OCI-LY7 (cell line): Measurements from ENCODE around the gene ANTXR1. TPM values are rescaled to one million over a fixed set of nuclear protein-coding genes. Genes with fewer than 3 reads are reported as not detected.

Source experiments
- BruUV-seq: library from RNA; stranded (reverse); fragments of 400-500 nt; replicated peaks from 2 replicates; lab custom pipeline; 2021; lab: Mats Ljungman, UMichigan
- CTCF ChIA-PET: fragments of 300-600 bp; sonication (Branson Sonifier 250); formaldehyde crosslinking; loops from one replicate; lab custom pipeline; 2022; ENCODE audit warnings: antibody characterized with exemption; ENCODE audit not compliant: unreplicated experiment; lab: Charles Lee
- POLR2A ChIA-PET: fragments of 300-600 bp; sonication (Branson Sonifier 250); formaldehyde crosslinking; loops from one replicate; lab custom pipeline; 2022; ENCODE audit warnings: antibody characterized with exemption; lab: Charles Lee
- DNase-seq: peaks from one replicate; pipeline ENCODE4 v3.0.0-alpha.2; 2015; ENCODE audit warnings: low spot score
- H2AFZ ChIP-seq: fragments of 200-600 bp; sonication (generic), shearing (Covaris generic); 2 replicates; pipeline ENCODE4 v1.6.1; 2014; ENCODE audit warnings: mild to moderate bottlenecking, antibody characterized with exemption, low read length, moderate library complexity
- H3K27ac ChIP-seq: fragments of 200-600 bp; sonication (generic); 2 replicates; pipeline ENCODE4 v1.5.1; 2014; ENCODE audit warnings: mixed run types, low read depth, mild to moderate bottlenecking, moderate library complexity, low read length, inconsistent platforms; ENCODE audit not compliant: poor library complexity, severe bottlenecking
- H3K36me3 ChIP-seq: fragments of 200-600 bp; sonication (generic); 2 replicates; pipeline ENCODE4 v1.6.1; 2014; ENCODE audit warnings: mild to moderate bottlenecking, antibody characterized with exemption, low read length, moderate library complexity, mixed read lengths; ENCODE audit not compliant: insufficient read depth
- H3K4me1 ChIP-seq: fragments of 200-600 bp; sonication (generic); 2 replicates; pipeline ENCODE4 v1.5.1; 2014; ENCODE audit warnings: mild to moderate bottlenecking, low read length; ENCODE audit not compliant: insufficient read depth, poor library complexity, severe bottlenecking
- H3K4me2 ChIP-seq: fragments of 200-600 bp; sonication (generic); 2 replicates; pipeline ENCODE4 v1.6.1; 2014; ENCODE audit warnings: mild to moderate bottlenecking, low read length
- H3K4me3 ChIP-seq: fragments of 200-600 bp; sonication (generic); 2 replicates; pipeline ENCODE4 v1.5.1; 2014; ENCODE audit warnings: mild to moderate bottlenecking, low read depth, low read length; ENCODE audit not compliant: poor library complexity, severe bottlenecking
- H3K79me2 ChIP-seq: fragments of 200-600 bp; sonication (generic); 2 replicates; pipeline ENCODE4 v1.6.1; 2016; ENCODE audit warnings: low read depth, mild to moderate bottlenecking, low read length, moderate library complexity, mixed read lengths; ENCODE audit not compliant: insufficient read depth
- H3K9me2 ChIP-seq: fragments of 200-600 bp; sonication (generic); 2 replicates; pipeline ENCODE4 v1.6.1; 2016; ENCODE audit warnings: mild to moderate bottlenecking, low read length, mixed read lengths; ENCODE audit not compliant: insufficient read depth
- H3K9me3 ChIP-seq: fragments of 200-600 bp; sonication (generic); 2 replicates; pipeline ENCODE4 v1.6.1; 2014; ENCODE audit warnings: mild to moderate bottlenecking, mixed run types, low read length, mixed read lengths
- H4K20me1 ChIP-seq: fragments of 200-600 bp; sonication (generic); 2 replicates; pipeline ENCODE4 v1.6.1; 2014; ENCODE audit warnings: mild to moderate bottlenecking, antibody characterized with exemption, low read length, moderate library complexity, mixed read lengths; ENCODE audit not compliant: insufficient read depth
- CTCF ChIP-seq: fragments of 200-600 bp; sonication (generic); conservative IDR thresholded peaks from 2 replicates; pipeline ENCODE4 v1.5.1; 2014; ENCODE audit warnings: mild to moderate bottlenecking, antibody characterized with exemption, low read length, moderate library complexity, mixed read lengths
- EZH2phosphoT487 ChIP-seq: fragments of 200-600 bp; sonication (generic); IDR thresholded peaks from 2 replicates; pipeline ENCODE4 v1.6.1; 2018; ENCODE audit warnings: low read depth, borderline replicate concordance, mild to moderate bottlenecking, mixed run types, antibody characterized with exemption, low read length, moderate library complexity, mixed read lengths
- intact Hi-C: fragments of 100-400 bp; cut with micrococcal nuclease; formaldehyde crosslinking; loops from one replicate; pipeline ENCODE4 v1.10.0; 2022; ENCODE audit not compliant: unreplicated experiment
- total RNA-seq, 2 experiments: library from RNA; depleted of rRNA in 1 of 2; stranded (reverse); fragments of >200 nt in 1 of 2; shearing (Covaris generic) in 1 of 2; gene quantifications; 2 replicates each; pipeline ENCODE4 v1.2.3, GENCODE V29; 2014 to 2022

ANTXR1 gene
- total RNA-seq, 2 experiments from 2014 or later = not detected

GRCh38 chr2:69124343-69124742, 111.4 kb downstream of the ANTXR1 start:
- intact Hi-C loops = no loop called here

GRCh38 chr2:69125816-69126215, 112.8 kb downstream of the ANTXR1 start:
- CTCF ChIA-PET = no interaction called here
- no TSS peak for BruUV-seq

More at GRCh38 chr2:69124343-69124742, 111.4 kb downstream of the ANTXR1 start:
- ChIA-PET POLR2A (no interaction called here), CTCF (no interaction called here)
- H3K4me3 ChIP-seq = no peak overlapping the region
- no peak overlapping the region for H2AFZ ChIP-seq
- BruUV-seq = no TSS peak
- TF ChIP-seq EZH2phosphoT487 = no peak
- no peak for TF ChIP-seq CTCF
- H3K9me3 ChIP-seq = no peaks in the 10 kb centered on the region
- H3K27ac ChIP-seq = no peak overlapping the region
- H4K20me1 ChIP-seq = no peaks in the 10 kb centered on the region
- H3K36me3 ChIP-seq = no peaks in the 10 kb centered on the region
- H3K4me1 ChIP-seq = no peaks in the 10 kb centered on the region
- DNase-seq = no peak
- H3K9me2 ChIP-seq = no peaks in the 10 kb centered on the region
- no peaks in the 10 kb centered on the region for H3K79me2 ChIP-seq
- no peak overlapping the region for H3K4me2 ChIP-seq

More at GRCh38 chr2:69125816-69126215, 112.8 kb downstream of the ANTXR1 start:
- Histone ChIP-seq H3K27ac (no peak overlapping the region), H2AFZ (no peak overlapping the region), H3K9me2 (no peaks in the 10 kb centered on the region), H4K20me1 (no peaks in the 10 kb centered on the region), H3K9me3 (no peaks in the 10 kb centered on the region), H3K79me2 (no peaks in the 10 kb centered on the region), H3K36me3 (no peaks in the 10 kb centered on the region), H3K4me3 (no peak overlapping the region), H3K4me2 (no peak overlapping the region), H3K4me1 (no peaks in the 10 kb centered on the region)
- TF ChIP-seq EZH2phosphoT487 (no peak), CTCF (no peak)
- no peak for DNase-seq
- intact Hi-C loops = no loop called here
- POLR2A ChIA-PET = no interaction called here
